HG03354 (cell line): ENCODE results near the gene GPAT2.
"Not testable (repeated sequence)": the region's sequence is repeated elsewhere in the genome, so short reads cannot be mapped to it uniquely, and the experiment has no call there.

Source experiments
- ATAC-seq: cut with Tn5 transposase; IDR thresholded peaks from one replicate; pipeline ENCODE4 v1.9.1; 2021; ENCODE audit warnings: mild to moderate bottlenecking; ENCODE audit not compliant: unreplicated experiment, poor library complexity, severe bottlenecking

The GPAT2 gene

DNA sequence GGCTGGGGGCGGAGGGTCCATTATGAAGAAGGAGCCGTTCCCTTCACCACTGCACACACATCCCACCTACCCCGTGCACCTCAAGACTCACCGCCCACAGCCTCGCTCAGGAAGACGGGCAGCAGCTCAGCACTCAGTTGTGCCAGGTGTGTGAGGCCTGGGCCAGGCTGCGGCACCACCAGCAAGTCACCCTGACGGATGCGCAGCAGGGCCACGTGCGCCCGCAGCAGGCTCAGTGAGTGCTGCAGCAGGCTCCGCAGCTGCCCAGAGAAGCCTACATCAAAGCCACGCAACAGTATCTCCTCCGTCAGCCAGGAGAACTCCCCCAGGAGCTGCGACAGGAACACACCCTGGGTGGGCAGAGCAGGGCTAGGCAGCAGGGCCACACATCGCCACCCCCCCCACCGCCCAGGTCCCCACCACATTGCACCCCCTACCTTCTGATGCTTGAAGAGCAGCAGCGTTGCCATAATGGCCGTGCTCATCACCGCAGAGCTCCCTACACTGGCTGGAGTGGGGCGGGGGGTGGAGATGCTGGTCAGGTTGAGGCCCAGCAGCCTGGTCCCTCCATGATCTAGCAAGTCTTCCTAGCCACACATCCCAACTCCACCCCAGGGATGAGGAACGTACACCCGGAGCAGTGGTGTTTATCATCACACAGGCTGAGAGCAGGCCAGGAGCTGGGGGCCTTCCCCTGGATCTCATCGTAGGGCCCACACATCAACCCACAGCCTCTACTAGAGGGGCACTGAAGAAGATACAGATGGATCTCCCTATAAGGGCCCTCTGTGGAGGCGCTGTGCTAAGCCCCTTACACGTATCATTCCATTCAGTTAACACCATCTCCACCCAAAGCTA, 10.2 kb downstream of the GPAT2 start:
- ATAC-seq, result no peak

DNA sequence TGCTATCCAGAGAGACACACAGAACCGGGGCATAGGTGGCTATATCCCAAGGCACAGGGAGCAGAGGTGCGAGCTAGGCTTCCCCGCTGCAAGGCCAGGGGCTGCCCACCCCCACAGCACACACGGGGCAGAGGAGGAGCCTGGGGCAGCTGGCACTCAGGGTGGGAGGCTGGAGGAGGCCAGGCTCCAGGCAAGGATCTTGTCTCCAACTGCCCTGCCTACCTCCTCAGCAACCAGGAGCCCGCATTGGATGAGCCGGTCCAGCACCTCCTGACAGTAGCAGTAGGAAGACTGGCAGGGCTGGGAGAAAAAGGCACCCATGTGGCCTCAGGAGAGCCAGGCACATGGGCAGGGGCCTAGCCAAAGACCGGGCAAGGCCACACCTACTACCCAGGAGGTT, 11.0 kb downstream of the GPAT2 start:
- not testable (repeated sequence) for ATAC-seq

DNA sequence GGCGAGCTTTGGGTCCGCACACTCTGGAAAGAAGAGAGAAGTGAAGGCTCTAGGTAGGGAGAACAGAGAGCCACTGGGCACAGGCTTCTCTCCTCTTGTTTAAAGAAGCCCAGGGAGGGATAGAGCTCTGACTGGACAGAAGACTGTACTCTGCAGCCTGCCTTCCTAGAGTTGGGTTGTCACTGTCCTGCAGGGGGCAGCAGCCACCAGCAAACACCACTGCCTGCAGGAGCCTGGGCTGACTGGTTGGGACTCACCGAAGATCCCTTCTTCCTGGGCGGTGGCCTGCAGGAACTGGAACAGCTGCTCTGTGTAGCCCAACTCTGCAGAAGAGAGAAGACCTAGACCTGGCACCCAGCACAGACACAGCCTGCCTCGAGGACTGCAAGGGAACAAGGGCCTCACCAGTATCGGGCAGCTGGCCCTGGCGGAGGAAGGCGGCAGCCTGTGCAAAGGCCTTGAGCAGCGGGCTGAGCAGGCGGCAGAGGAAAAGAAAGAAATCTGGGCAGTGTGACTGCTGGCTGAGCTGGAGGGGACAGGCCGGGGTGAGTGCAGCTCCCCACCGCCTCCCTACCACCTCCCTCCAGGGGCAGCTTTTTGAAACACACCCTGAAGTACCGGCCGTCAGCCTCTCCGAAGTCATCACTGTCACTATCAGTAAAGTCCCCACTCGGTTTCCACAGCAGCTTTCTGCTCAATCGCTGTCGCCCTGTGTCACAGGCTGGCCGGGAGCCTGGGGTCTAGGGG, 11.8 kb downstream of the GPAT2 start:
- ATAC-seq, result peak; percentile 87

DNA sequence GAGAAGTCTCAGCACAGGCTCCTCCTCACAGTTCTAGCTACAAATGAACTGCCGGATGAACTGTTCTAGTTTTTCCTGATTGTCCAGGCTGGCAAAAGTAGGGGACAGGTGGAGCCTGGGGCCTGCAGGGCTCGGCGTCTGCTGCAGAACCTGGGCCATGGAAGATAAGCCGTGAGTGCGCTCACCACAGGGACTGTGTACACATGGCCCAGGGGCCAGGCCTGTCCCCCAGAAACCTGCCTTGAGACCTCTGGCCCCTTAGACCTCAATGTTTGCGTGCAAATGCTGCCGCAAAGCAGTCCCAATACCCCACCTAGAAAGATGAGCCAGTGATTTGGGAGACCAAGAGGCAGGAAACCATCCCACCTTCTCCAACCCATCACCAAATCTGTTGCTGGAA, 12.6 kb downstream of the GPAT2 start:
- ATAC-seq, result not testable (repeated sequence)

DNA sequence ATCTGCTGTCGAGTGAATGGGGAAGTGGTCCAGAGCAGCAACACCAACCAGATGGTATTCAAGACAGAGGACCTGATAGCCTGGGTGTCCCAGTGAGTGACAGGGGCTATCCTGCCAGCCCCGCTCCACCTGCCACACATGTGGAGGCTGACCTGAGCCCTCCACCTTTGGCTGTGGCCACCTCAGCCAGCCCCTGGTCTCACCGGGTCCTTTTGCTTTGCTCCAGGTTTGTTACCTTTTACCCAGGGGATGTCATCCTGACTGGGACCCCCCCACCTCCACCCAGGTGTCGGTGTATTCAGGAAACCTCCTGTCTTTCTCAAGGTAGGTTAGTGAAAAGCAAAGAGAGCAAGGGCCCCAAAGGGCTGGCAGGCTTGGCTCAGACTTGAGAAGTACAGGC, 13.6 kb downstream of the GPAT2 start:
- ATAC-seq, result not testable (repeated sequence)

DNA sequence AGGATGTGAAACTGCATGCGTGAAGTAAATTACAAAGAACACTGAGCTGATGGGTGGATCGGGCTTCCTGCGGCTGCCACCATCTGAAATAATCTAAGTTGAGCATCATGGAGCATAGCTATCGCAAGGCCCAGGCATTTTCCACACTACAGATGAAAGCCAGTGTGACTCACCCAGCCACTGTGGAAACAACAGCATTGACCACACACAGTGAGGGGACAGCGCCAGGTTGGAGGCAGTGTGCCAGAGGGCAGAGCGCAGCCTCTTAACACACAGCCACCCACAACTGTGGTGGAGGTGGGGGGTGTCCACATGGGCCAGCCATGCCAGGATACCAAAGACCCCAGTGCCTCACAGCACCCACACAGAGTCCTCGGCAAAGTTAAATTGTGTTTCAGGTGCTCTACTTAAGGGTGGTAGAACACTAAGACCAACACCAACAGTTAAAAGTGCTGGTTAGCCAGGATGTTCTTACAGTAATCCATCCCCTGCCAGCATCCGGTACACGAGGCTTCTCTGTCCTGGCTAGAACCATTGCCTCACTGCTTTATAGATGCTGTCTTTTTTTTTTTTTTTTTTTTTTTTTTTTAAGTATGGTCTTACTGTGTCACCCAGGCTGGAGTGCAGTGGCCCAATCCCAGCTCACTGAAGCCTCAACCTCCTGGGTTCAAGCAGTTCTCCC, 14.7 kb downstream of the GPAT2 start:
- ATAC-seq, result not testable (repeated sequence)

DNA sequence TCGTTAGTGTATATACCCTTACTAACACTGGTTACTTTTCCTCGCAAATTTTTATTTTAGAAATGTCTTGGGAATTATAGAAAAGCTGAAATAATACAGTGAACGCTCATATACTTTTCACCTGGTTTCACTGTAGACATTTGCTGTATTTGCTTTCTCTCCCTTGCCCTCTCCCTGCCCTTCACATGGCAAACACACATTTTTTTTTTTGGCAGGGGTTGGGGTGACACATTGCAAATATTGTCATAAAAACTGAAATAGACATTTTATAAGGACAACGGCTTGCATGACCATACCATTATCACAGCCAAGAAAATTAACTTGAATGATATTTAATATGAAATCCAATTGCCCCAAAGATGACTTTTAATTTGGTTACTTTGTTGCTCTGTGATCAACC, 18.4 kb downstream of the GPAT2 start:
- not testable (repeated sequence) for ATAC-seq

DNA sequence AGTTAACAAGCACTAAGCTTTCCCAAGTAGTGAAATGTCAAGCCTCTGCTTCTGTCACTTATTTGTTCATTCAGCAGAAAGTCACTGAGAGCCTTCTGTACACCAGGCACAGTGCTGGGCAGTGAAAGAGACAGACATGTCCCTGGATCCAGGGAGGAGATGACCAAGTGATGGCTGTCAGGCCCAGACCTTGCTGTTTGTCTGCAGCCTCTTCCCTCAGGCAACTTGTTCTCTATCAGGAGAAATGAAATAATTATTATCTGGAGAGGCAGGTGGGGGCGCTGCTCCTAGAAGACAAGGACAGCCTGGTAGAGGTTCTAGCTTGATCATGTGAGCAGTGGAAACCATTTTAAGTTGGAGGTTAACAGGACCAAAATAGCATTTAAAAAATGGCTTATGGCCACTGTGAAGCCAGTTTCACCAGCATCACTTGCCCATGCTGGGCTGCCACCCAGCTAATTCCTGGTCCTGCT, 21.9 kb downstream of the GPAT2 start:
- not testable (repeated sequence) for ATAC-seq

DNA sequence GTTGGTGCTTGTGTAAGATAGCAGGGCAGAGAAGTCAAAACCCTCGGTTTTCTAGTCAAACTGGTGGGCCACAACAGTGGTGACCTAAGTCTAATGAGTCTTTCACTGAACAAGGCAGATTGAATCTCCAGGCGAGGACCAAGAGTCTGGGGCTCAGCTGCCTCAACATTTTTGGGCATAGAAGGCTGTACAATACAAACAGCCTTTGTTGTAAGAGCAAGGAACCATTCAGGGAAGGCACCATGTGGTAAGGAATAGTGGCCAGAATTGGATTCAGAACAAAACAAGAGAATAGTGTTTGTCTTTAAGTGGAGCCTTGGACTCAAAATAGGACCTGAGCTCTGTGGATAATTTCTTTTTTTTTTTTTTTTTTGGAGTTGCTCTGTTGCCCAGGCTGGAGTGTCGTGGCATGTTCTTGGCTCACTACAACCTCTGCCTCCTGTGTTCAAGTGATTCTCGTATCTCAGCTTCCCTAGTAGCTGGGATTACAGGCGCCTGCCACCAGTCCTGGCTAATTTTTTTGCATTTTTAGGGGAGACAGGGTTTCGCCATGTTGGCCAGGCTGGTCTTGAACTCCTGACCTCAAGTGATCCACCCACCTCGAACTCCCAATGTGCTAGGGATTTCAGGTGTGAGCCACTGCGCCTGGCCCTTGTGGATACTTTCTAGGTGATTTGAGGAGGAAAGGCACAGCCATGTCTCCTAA, 22.5 kb downstream of the GPAT2 start:
- ATAC-seq, result not testable (repeated sequence)

DNA sequence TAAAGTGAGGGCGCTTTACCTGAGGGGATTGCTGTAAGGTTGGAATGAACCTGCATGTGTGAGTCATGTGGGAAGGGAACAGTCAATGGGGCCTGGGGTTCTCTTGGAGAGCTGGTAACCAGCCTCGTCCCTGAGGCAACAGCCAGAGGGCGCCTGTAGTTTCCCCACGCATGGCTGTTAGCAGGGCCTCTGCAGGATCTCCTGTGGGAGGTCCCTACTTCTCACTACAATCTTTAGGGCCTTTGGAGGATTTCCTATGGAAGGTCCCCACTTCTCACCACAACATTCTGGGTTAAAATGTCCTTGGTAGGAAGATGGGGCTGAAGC, 23.6 kb downstream of the GPAT2 start:
- ATAC-seq, result peak; percentile 20

DNA sequence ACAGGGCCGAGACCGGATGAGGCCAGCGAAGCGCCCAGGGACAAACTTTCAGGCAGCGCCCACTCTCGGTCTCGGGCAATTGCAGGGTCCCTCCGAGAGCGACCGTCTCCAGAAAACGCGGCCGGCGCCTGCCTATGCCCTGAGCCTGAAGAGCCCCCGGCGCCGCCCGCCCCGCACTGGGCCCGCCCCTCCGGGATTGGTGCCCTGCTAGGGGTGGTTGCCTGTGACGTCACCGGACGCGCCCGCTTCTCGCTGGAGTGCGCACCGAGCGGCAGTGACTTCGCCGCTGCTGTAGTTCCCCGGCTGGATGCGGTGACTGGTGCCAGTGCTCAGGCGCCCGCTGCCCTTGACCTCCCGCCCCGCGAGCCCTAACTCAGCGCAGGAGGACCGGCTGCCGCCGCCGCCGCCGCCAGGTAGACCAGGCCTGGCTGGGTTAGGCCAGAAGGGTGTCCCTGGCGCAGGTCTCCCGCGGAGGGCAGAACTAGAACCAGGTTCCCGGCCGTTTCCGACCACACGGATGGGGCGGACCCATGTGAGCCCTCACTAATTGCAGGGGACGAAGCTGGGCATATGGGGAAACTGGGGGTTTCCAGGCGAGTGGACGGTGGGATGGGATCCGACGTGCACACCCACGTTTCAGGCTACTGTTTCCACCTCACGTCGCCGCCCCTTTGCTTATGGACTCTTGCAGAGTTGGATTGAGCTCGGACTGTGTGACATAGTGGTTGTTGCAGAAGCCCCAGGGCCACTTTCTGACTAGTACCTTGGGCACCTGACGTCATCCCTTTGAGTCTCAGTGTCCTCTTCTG, 24.2 kb downstream of the GPAT2 start:
- peak; percentile 95 for ATAC-seq

DNA sequence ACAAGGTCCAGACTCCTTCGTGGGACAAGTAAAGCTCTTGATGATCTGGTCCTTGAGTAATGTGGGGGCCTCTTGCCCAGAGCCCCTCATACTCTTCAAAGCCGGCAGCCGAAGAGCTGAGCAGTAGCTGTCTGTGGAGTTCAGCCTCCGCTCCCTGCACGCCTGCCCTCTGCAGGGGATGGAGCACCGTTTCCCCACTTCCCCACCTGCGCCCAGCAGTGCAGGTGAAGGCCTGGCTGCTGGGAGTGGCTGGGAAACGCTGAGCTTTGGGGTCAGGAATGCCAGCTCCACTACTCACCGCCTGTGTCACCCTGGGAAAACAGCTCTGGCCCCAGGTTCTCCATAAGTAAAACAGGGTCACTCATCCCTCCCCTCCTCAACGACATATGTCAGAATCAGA, 24.9 kb downstream of the GPAT2 start:
- ATAC-seq, result peak; percentile 5

DNA sequence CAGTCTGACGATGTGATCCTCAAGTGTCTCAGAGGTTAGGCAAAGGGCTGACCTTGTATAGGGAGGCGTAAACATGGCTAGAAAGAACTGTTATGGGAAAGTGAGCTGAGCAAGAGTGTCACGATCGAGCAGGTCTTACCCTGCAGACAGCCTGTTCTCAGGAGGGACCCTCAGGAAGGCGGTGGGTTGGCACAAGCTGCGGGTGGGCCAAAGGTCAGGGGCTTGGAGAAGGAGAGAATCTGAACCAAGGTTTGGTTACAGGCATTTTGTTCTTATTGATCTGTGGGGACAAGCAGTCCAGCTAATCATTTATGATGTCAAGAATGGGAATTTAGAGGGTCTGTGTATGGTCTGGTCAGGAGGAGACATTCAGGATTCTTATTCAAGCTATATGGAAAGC, 26.7 kb downstream of the GPAT2 start:
- not testable (repeated sequence) for ATAC-seq

DNA sequence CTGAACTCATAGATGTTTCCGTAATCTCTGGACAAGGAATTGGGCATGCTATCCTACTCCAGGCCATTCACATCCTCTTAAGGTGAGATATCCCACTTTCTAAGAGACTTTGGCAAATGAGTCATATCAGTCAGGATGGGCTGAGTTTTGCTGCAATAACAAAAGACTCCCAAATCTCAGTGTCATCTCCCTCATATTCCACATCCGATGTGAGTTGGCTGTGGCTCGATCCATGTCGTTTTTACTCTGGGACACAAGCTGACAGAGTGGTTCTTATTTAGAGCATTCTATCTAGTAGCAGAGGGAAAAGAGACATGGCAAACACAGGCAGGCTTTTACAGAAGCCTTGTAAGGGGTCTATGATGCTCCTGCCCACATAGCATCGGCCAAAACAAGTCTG, 28.5 kb downstream of the GPAT2 start:
- not testable (repeated sequence) for ATAC-seq

DNA sequence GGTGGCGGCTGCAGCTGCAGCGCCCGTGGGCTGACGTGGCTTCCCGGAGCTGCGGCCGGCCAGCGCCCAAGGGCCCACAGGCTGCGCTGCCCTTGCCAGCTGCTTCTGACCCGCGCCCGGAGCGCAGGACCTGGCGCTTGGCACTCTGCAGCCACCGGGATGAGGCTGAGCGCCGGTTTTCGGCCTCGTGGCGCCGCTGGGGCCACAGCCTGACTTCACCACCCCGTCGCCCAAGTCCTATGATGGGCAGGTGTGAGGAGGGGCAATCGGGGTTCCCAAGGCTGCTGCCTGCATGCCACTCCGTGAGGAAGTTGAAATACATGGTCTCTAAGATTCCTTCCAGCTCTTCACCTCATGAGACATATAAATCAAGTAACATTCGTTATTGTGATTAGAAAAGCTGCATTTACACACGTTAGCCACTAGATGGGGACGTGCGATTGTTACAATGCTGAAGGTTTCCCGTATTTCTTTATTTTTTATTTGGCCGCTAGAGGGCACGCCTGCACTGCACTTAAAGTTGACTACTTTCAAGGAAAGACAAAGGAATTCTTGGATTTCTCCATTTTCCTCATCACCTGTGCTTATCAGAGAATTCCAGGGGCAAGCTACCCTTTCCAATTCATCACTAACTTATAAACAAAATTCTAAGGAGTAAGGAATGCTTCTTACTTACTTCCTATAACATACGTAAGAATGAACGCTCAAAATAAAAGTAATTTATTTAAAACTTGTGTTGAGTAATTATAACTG, 42.0 kb downstream of the GPAT2 start:
- ATAC-seq, result peak; percentile 64

DNA sequence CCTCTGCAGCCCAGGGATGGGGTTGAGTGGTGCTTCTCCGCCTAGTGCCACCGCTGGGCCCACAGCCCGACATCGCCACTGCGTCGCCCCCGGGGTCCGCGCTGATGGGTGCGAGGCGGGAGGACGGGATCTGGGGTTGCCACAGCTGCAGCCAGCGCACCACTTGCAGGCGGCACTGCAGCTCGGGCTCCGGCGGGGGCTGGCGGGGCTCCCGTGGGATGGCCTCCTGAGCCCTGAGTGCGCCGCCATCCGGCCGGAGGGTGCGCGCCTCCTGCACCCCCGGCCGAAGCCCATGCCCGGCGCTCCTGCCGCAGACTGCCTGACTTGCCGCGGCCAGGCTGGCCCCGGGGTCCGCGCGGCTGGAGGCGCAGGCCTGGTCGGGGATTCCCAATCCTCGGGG, 42.6 kb downstream of the GPAT2 start:
- ATAC-seq, result peak; percentile 55

DNA sequence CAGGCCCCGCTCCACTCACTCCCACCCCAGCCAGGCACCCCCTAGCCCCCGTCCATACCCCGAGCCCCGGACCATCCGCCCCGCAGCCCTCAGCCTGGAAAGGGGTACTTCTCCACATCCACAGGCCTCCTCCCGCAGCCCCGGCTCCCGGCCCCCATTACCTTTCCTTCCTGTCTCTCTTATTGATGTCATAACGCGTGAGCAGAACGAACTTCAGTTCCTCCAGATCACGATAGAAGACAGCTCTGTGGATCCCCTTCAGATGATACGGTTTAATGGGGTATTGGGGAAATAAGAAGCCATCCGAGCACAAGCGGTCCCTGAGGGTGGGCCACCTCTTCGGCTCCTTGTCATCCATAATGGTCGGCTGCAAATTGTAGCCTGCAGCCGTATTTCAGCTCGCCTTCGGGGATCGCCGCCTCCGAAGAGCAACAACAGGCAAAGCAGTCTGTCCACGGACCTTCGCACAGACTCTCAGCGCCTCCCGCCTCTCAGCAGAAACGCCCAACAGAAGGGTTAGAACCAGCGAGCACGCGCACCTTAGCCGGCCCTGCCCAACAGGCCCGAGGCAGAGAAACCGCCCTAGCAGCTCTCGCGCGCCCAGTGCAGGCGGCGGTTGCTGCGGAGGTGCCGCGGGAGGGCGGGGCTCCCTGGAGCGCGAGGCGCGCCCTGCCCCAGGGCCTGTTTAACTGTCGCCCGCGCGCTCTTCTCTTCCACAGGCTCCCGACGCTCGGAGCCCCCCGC, 43.2 kb downstream of the GPAT2 start, which contains the start of gene ANKRD36C:
ANKRD36C (minus strand) TSS at position 474 of the 744 bp plus-strand sequence; CDS start at position 358, 116 bp downstream.
- peak; percentile 97 for ATAC-seq

DNA sequence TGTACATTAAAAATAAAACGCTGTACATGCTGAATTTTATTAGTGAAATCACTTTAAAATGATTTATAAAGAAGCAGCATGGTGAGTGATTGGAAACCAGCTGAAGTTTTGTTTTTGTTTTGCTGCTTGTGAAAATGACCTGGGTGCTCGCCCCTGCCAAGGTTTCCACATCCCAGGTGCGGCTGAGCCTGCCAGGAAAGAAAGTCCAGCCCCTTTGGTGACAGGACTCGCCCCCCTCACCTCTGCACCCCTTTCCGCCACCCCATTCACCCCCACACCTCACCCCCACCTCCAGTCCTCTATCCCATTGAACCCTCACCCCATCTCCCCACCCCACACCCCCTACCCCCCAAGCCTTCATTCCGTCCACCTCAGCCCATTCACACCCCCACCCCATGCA, 43.8 kb downstream of the GPAT2 start:
- not testable (repeated sequence) for ATAC-seq
